HepG2 (cell line): ENCODE data around the gene GLB1L. TPM values are rescaled to one million over a fixed set of nuclear protein-coding genes. Genes with fewer than 3 reads are reported as not detected.

Experiments
- FOSL2 ChIP-seq: sonication (generic); formaldehyde crosslinking; IDR thresholded peaks from 2 replicates; pipeline ENCODE4 v1.4.0; 2020; ENCODE audit warnings: missing genetic modification reagents
- HOXA5 ChIP-seq: sonication (generic); formaldehyde crosslinking; IDR thresholded peaks from 2 replicates; pipeline ENCODE4 v1.4.0; 2020; ENCODE audit warnings: missing genetic modification reagents
- IKZF5 ChIP-seq: IDR thresholded peaks from 2 replicates; pipeline ENCODE4 v1.6.1; 2018; ENCODE audit warnings: missing genetic modification reagents, mild to moderate bottlenecking, missing compliant biosample characterization
- MAFF ChIP-seq: IDR thresholded peaks from 2 replicates; pipeline ENCODE4 v1.6.1; 2011; ENCODE audit warnings: low read depth, low read length, improper control_type of control experiment
- MXI1 ChIP-seq: IDR thresholded peaks from 3 replicates; pipeline ENCODE4 v1.6.1; 2012; ENCODE audit warnings: low read depth, low read length, inconsistent platforms, borderline replicate concordance
- PCBP2 ChIP-seq: fragments of 200-400 bp; formaldehyde crosslinking; optimal IDR thresholded peaks from 2 replicates; pipeline ENCODE3; 2018; ENCODE audit warnings: low read length, low read depth; ENCODE audit not compliant: poor library complexity, severe bottlenecking
- RBM22 ChIP-seq: fragments of 200-400 bp; formaldehyde crosslinking; optimal IDR thresholded peaks from 2 replicates; pipeline ENCODE3; 2017; ENCODE audit warnings: mild to moderate bottlenecking, low read length, moderate library complexity
- REPIN1 ChIP-seq: sonication (generic); formaldehyde crosslinking; IDR thresholded peaks from 2 replicates; pipeline ENCODE4 v1.8.0; 2022; ENCODE audit warnings: missing genetic modification reagents, low read depth, mild to moderate bottlenecking, borderline replicate concordance
- REXO4 ChIP-seq: sonication (generic); formaldehyde crosslinking; IDR thresholded peaks from 2 replicates; pipeline ENCODE4 v1.8.0; 2022; ENCODE audit warnings: missing genetic modification reagents, mild to moderate bottlenecking, borderline replicate concordance
- TCF12 ChIP-seq, 2 experiments: fragments of 450-650 bp in 1 of 2; sonication (generic) in 1 of 2; formaldehyde crosslinking in 1 of 2; IDR thresholded peaks; 2 replicates each; pipeline versions ENCODE4 v1.6.1 to v1.8.0; 2017 to 2022; ENCODE audit warnings: antibody characterized with exemption in 1 of 2, mild to moderate bottlenecking in 1 of 2, missing genetic modification reagents in 1 of 2, moderate library complexity in 1 of 2
- TCF7 ChIP-seq: sonication (generic); IDR thresholded peaks from 2 replicates; pipeline ENCODE4 v1.6.1; 2016; ENCODE audit warnings: antibody characterized with exemption, low read depth
- TP53 ChIP-seq: sonication (generic); formaldehyde crosslinking; conservative IDR thresholded peaks from 2 replicates; pipeline ENCODE4 v1.4.0; 2020; ENCODE audit warnings: missing genetic modification reagents
- ZBTB33 ChIP-seq: sonication (generic); formaldehyde crosslinking; IDR thresholded peaks from 2 replicates; pipeline ENCODE4 v1.4.0; 2020; ENCODE audit warnings: missing genetic modification reagents
- ZFP36 ChIP-seq: fragments of 150-350 bp; IDR thresholded peaks from 2 replicates; pipeline ENCODE4 v1.6.1; 2018; ENCODE audit warnings: borderline replicate concordance, low read length, low read depth; ENCODE audit not compliant: partially characterized antibody
- ZFP91 ChIP-seq: sonication (generic); formaldehyde crosslinking; IDR thresholded peaks from 2 replicates; pipeline ENCODE4 v1.9.0; 2022; ENCODE audit warnings: missing genetic modification reagents, mild to moderate bottlenecking, borderline replicate concordance
- ZNF235 ChIP-seq: sonication (generic); formaldehyde crosslinking; IDR thresholded peaks from 2 replicates; pipeline ENCODE4 v1.8.1; 2023; ENCODE audit warnings: mild to moderate bottlenecking, missing genetic modification reagents, borderline replicate concordance
- ZNF253 ChIP-seq: sonication (generic); formaldehyde crosslinking; IDR thresholded peaks from 2 replicates; pipeline ENCODE4 v1.8.0; 2022; ENCODE audit warnings: mild to moderate bottlenecking, missing genetic modification reagents, borderline replicate concordance
- ZNF264 ChIP-seq: sonication (generic); formaldehyde crosslinking; IDR thresholded peaks from 2 replicates; pipeline ENCODE4 v1.4.0; 2020; ENCODE audit warnings: missing genetic modification reagents
- ZNF414 ChIP-seq: sonication (generic); formaldehyde crosslinking; IDR thresholded peaks from 2 replicates; pipeline ENCODE4 v1.5.0; 2020; ENCODE audit warnings: missing genetic modification reagents
- ZNF446 ChIP-seq: sonication (generic); formaldehyde crosslinking; IDR thresholded peaks from 2 replicates; pipeline ENCODE4 v1.5.0; 2020; ENCODE audit warnings: mild to moderate bottlenecking, missing genetic modification reagents
- ZNF614 ChIP-seq: IDR thresholded peaks from 2 replicates; pipeline ENCODE4 v1.6.1; 2018; ENCODE audit warnings: missing biosample characterization, missing genetic modification reagents, inconsistent platforms, borderline replicate concordance
- ZNF619 ChIP-seq: sonication (generic); formaldehyde crosslinking; IDR thresholded peaks from 2 replicates; pipeline ENCODE4 v1.4.0; 2020; ENCODE audit warnings: mild to moderate bottlenecking, missing genetic modification reagents
- ZNF746 ChIP-seq: sonication (generic); formaldehyde crosslinking; IDR thresholded peaks from 2 replicates; pipeline ENCODE4 v1.8.0; 2022; ENCODE audit warnings: mild to moderate bottlenecking, missing genetic modification reagents
- ZSCAN29 ChIP-seq: sonication (generic); formaldehyde crosslinking; conservative IDR thresholded peaks from 2 replicates; pipeline ENCODE4 v1.4.0; 2020; ENCODE audit warnings: mild to moderate bottlenecking, missing genetic modification reagents
- polyA plus RNA-seq, 8 experiments: library from polyadenylated mRNA; depleted of rRNA in 3 of 8; stranded (reverse) in 7 of 8; unstranded in 1 of 8; fragments of >200 nt; fragmentation: Illumina TruSeq in 4 of 8; extraction: Trizol in 4 of 8; gene quantifications; 2 replicates each; pipeline versions ENCODE4 v1.2.1 to v1.2.3, GENCODE V29; 2011 to 2016; ENCODE audit warnings: low read depth in 4 of 8, missing spikeins in 1 of 8, mixed read lengths in 1 of 8; ENCODE audit not compliant: insufficient read depth in 1 of 8
- total RNA-seq, 5 experiments: library from RNA; depleted of rRNA; stranded (reverse); fragments of >200 nt; fragmentation: Illumina TruSeq; extraction: Trizol; gene quantifications; 2 replicates each; pipeline ENCODE4 v1.2.3, GENCODE V29; 2016; ENCODE audit warnings: low read depth in 1 of 5

Gene GLB1L
- total and polyA plus RNA-seq, 2 of the 13 experiments (the other 11 are each of a cell fraction or from before 2014, with no cell fraction given), result 6.8 to 7.3 TPM

GRCh38 chr2:219269362-219270054, 24.3 kb upstream of the GLB1L start (continued):
- no peak for TF ChIP-seq ZBTB33 (CRISPR knock-in tag)
- TF ChIP-seq ZNF619, result no peak
- no peak for TF ChIP-seq ZSCAN29 (CRISPR knock-in tag)
- TF ChIP-seq ZNF253, result no peak
- no peak for TF ChIP-seq TP53 (CRISPR knock-in tag)
- TF ChIP-seq REXO4 (CRISPR knock-in tag), result no peak
- no peak for TF ChIP-seq TCF7
- TF ChIP-seq RBM22, result no peak
- TF ChIP-seq FOSL2 (CRISPR knock-in tag), result peak; percentile 16; the same call in 1 of the 2 replicates
- no peak for TF ChIP-seq ZNF446 (CRISPR knock-in tag)
- no peak for TF ChIP-seq ZNF264 (CRISPR knock-in tag)
- TF ChIP-seq TCF12 (IDR thresholded peaks at IDR 0.05), result no peak
- TF ChIP-seq TCF12 (CRISPR knock-in tag; IDR thresholded peaks at IDR 0.05), result no peak
- TF ChIP-seq ZNF746 (CRISPR knock-in tag), result no peak
- no peak for TF ChIP-seq MAFF
- no peak for TF ChIP-seq ZNF614 (CRISPR knock-in tag)
- peak; percentile 32; the same call in 1 of the 2 replicates for TF ChIP-seq HOXA5 (CRISPR knock-in tag)
- peak; percentile 66; the same call in 1 of the 3 replicates for TF ChIP-seq MXI1
- peak; percentile 57; the same call in 1 of the 2 replicates for TF ChIP-seq ZFP91 (CRISPR knock-in tag)
- no peak for TF ChIP-seq ZFP36
- no peak for TF ChIP-seq IKZF5 (CRISPR knock-in tag)
- TF ChIP-seq REPIN1 (CRISPR knock-in tag), result no peak; the same call in 1 of the 2 replicates
- TF ChIP-seq ZNF414 (CRISPR knock-in tag), result no peak
- no peak for TF ChIP-seq ZNF235 (CRISPR knock-in tag)
- no peak for TF ChIP-seq PCBP2
